Body of pancreas (tissue), 4 donors: ENCODE measurements around the gene CACNA1H.

ENCODE experiments used
- POLR2A ChIP-seq, 3 donors: fragments of 450-650 bp; IDR thresholded peaks; one replicate each; pipeline ENCODE4 v1.6.1; 2016; ENCODE audit warnings: antibody characterized with exemption in 3 of 3, mild to moderate bottlenecking in 2 of 3
- TF ChIP-seq, protein P1 (sequence below), 7 experiments: fragments of 450-650 bp in 4 of 7; fragments of 200-600 bp in 3 of 7; sonication (generic) in 3 of 7; IDR thresholded peaks; one replicate each; pipeline ENCODE4 v1.5.1; 2016 to 2019; ENCODE audit warnings: antibody characterized with exemption in 7 of 7

- TF ChIP-seq, protein P1, sequence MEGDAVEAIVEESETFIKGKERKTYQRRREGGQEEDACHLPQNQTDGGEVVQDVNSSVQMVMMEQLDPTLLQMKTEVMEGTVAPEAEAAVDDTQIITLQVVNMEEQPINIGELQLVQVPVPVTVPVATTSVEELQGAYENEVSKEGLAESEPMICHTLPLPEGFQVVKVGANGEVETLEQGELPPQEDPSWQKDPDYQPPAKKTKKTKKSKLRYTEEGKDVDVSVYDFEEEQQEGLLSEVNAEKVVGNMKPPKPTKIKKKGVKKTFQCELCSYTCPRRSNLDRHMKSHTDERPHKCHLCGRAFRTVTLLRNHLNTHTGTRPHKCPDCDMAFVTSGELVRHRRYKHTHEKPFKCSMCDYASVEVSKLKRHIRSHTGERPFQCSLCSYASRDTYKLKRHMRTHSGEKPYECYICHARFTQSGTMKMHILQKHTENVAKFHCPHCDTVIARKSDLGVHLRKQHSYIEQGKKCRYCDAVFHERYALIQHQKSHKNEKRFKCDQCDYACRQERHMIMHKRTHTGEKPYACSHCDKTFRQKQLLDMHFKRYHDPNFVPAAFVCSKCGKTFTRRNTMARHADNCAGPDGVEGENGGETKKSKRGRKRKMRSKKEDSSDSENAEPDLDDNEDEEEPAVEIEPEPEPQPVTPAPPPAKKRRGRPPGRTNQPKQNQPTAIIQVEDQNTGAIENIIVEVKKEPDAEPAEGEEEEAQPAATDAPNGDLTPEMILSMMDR (IDR thresholded peaks at IDR 0.05), result no peak
- TF ChIP-seq POLR2A (IDR thresholded peaks at IDR 0.05), result no peak
Measured at GRCh38 chr16:1211451-1212268, 58.8 kb downstream of the CACNA1H start.
